Measurements from ENCODE around the gene NLGN3. TPM values are rescaled to one million over a fixed set of nuclear protein-coding genes. Genes with fewer than 3 reads are reported as not detected.

The NLGN3 gene
- total RNA-seq, 1 donor: 0.43 TPM

- no peak overlapping the region for H3K4me3 ChIP-seq (ENCODE audit: low read depth, low read length)
- TF ChIP-seq CTCF (IDR thresholded peaks at IDR 0.05; ENCODE audit: insufficient read depth, low read depth, low read length): no peak
- no peak for DNase-seq (ENCODE audit: low read depth)
These were observed 27.3 kb upstream of the NLGN3 start for GRCh38 chrX:71117358-71117757.

GRCh38 chrX:71118032-71118984 is 26.3 kb upstream of the NLGN3 start, which contains the start of gene MED12:
Gene MED12 (plus strand): TSS chrX:71118596. CDS start chrX:71118755, 159 bp downstream.
- TF ChIP-seq CTCF (IDR thresholded peaks at IDR 0.05; ENCODE audit: insufficient read depth, low read depth, low read length): no peak
- peak; percentile 83 for DNase-seq (ENCODE audit: low read depth)
- peak within 1 kb of the TSS; percentile 72 for H3K4me3 ChIP-seq (ENCODE audit: low read depth, low read length)

GRCh38 chrX:71118985-71119535 is 25.6 kb upstream of the NLGN3 start:
- no peak for DNase-seq (ENCODE audit: low read depth)
- peak overlapping the region; percentile 72 for H3K4me3 ChIP-seq (ENCODE audit: low read depth, low read length)
- TF ChIP-seq CTCF (IDR thresholded peaks at IDR 0.05; ENCODE audit: insufficient read depth, low read depth, low read length): no peak

GRCh38 chrX:71128166-71128833 is 16.3 kb upstream of the NLGN3 start:
- no peak for TF ChIP-seq CTCF (IDR thresholded peaks at IDR 0.05; ENCODE audit: insufficient read depth, low read depth, low read length)
- DNase-seq (ENCODE audit: low read depth): peak; percentile 11

GRCh38 chrX:71128915-71129765 is 15.5 kb upstream of the NLGN3 start:
- peak; percentile 59 for DNase-seq (ENCODE audit: low read depth)
- peak; percentile 78 for TF ChIP-seq CTCF (IDR thresholded peaks at IDR 0.05; ENCODE audit: insufficient read depth, low read depth, low read length)
- no peak overlapping the region for H3K4me3 ChIP-seq (ENCODE audit: low read depth, low read length)

More at GRCh38 chrX:71128166-71128833, 16.3 kb upstream of the NLGN3 start:
- H3K4me3 ChIP-seq (ENCODE audit: low read depth, low read length): no peak overlapping the region

GRCh38 chrX:71131510-71131909 is 13.1 kb upstream of the NLGN3 start:
- no peak for TF ChIP-seq CTCF (IDR thresholded peaks at IDR 0.05; ENCODE audit: insufficient read depth, low read depth, low read length)
- no peak for DNase-seq (ENCODE audit: low read depth)

More at GRCh38 chrX:71131510-71131909, 13.1 kb upstream of the NLGN3 start:
- no peak overlapping the region for H3K4me3 ChIP-seq (ENCODE audit: low read depth, low read length)

Measured in fibroblast of villous mesenchyme (primary cell).